GM19324 (cell line): ENCODE results near the gene DNAI4.
A peak's percentile ranks its signal among the peaks of the same experiment; 100 is the strongest.
"Not testable (repeated sequence)": the region's sequence is repeated elsewhere in the genome, so short reads cannot be mapped to it uniquely, and the experiment has no call there.

Experiments
- ATAC-seq: cut with Tn5 transposase; IDR thresholded peaks from one replicate; pipeline ENCODE4 v1.9.1; 2021; ENCODE audit warnings: mild to moderate bottlenecking, moderate library complexity; ENCODE audit not compliant: unreplicated experiment, low FRiP score

The DNAI4 gene

DNA sequence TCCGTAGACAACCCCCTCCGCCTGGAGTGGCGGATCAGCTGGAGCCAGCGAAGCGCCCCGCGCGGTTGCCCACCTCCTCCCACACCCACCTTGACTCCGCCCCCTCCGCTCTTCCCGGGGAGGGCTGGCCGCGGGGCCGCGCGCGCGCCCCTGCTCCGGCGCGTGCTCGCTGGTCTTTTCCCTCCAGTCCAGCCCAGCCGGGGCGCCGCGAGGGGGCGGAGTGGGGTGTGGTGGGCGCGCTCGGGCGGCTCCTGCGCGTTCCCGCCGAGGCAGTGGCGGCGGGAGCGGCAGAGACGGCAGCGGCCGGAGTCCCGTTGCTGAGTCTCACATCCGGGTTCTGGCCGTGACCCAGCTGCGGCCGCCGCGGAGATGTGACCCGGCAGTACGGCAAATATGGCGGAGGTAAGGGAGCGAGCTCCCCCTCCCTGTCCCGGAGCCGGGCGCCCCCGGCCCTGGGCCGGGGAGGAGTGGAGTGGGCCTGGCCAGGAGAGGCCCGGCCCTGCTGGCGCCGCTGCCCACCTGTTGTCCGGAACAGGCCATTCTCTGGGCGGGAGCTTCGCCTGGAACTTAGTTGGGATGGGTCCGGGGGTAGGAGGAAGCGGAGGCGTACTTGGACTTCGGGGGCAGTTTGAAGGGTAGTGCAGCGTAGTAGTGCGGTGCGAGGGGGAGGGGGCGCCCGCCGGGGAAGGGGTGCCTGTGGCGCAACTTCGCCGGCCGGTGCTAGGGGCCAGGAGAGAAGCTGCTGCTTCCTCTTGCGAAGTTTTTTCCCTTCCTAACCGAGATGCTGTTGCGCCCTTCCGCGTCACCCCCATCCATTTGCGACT is 5.6 kb upstream of the DNAI4 start:
- ATAC-seq: peak; percentile 85

GRCh38 chr1:66929691-66929998 is 5.0 kb upstream of the DNAI4 start:
- ATAC-seq: no peak

DNA sequence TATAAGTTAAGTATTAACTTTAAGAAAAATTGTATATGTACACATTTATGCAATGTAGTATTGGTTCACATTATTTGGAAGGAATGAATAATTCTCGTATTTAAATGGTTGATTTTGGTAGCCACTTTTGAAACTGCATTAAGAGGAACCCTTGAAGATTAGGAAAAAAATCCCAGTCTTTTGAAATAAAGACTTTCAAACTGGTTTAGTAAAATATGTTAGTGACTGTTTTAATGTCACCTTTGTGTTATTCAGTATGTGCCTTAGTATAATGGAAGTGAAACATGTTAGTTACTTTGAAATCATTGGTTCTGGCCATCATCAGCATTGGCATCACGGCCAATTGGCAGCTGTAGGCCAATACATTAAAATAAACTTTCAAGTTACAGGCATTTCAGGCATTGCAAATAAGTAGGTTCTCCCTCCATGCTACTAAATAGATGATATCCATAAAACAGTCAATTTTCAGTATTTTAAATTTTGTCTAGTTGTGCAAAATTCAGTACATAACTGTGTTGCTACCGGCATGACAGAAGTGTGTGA is 4.6 kb upstream of the DNAI4 start:
- no peak for ATAC-seq

GRCh38 chr1:66927528-66927927 is 2.9 kb upstream of the DNAI4 start:
- no peak for ATAC-seq

DNA sequence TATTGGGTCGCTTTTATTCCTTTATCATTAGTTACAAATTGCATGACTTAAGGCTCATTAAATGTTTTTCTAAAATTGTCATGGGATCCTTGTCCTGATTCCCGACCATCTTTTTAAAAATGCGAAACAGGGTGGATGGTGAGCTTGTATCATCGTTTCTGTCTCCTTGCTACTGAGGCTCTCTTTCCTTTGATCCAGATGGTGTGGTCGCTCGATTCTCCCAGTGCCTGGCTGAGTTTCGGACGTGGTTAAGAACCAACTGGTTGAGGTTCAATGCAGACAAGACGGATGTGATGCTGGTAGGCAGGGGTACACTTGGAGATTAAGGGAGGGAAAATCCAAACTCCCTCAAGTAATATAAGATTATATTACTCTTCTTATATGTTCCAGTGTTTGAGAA is 1.3 kb upstream of the DNAI4 start:
- no peak for ATAC-seq

DNA sequence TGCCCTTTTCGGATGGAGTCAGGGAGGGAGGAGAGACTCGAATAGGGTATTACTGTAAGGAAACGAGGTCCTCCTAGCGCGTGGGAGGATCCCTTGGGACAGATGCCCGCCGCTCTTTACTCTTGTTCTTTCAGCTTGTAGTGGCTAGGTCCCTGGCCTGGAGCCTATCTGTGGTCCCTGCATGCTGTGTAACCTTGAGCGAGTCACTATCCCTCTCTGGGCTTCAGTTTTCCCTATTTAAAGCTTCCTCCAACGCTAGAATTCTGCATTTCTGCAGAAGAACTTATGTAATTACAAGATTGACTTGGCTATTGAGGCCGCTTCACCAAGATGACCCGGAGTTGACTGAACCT is 878 bp upstream of the DNAI4 start:
- ATAC-seq: no peak

DNA sequence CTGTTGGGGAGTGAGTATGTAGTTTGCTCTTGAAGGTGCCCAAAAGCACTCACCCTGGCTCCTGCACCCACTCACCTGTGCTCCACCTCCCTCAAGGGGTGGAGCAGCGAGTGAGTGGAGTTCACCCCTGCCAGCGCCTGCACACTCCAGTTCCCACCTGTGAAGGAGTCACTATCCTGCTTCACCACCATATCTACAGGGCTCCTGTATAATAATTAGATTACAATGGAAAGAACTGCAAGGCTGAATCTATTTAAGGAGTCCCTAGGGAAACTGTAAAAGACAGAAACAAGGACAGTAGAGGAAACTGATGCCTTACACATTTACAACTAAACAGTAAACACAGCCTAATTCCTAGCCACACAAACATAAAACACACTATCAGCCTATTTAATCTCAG is 4.1 kb downstream of the DNAI4 start:
- no peak for ATAC-seq

DNA sequence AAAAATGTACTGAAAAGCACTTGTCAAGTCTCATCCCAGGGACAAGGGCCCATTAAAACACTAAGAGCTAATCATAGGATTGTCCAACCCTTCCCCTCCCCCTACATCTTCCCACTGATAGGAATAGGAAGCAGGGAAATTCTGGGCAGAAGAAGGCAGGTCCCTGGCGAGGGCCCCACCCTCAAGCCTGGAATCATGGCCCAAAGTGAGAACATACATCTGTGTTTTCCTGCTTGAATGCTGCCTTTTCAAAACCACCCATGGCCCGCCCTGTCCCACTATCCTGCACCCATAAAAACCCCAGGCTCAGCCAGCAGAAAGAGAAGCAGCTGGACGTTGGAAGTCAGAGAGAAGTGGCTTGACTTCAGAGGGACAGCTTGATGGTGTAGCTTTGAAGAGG is 4.8 kb downstream of the DNAI4 start:
- ATAC-seq: no peak

DNA sequence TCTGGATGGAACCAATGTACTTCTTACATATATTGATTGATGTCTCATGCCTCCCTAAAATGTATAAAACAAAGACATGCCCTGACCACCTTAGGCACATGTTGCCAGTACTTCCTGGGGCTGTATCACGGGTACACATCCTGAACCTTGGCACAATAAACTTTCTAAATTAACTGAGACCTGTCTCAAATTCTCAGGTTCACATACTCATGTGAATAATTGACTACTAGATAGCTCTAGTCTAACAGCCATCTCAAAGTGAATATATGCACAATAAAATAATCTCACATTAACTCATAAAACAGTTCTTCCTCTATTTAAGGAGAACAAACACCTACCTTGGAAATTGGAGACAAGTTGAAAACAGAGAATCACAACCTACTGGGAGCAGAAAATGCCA is 5.6 kb downstream of the DNAI4 start:
- no peak for ATAC-seq

DNA sequence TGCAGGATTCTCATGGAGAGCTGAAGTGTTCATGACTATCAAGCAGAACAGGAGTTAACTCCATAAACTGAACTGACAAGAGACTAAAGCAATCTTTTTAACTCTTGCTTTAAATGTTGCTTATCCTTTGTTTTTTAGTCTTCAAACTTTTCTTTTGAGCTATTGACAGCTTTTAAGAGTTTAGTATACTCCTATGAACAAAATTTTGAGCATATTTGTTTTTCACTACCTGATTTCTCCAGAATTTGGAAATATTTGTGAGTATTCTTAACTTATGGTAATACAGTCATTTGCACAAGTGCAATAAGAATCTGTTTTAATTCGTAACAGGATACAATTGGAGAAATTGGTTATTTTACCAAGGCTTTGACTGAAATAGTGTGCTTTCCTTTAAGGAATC is 7.2 kb downstream of the DNAI4 start:
- no peak for ATAC-seq

DNA sequence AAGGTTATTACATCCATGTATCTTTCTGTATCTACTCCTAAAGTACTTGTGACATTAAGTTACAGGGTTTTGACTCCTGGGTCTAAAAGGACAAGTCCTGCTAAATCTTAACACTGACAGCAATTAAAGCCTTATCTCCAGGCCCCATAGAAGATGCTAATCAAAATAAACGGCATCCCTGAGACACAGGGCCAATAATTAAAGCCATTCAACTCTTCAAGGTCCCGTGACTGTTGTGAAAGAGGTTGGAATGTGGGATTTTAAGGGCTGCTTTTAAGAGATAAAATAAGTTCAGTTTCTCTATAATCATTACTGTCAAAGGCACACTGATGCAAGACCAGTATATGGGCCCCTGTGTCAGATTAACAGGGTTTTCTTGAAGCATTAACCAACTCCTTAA is 8.3 kb downstream of the DNAI4 start:
- ATAC-seq: no peak

GRCh38 chr1:66915203-66915602 is 9.5 kb downstream of the DNAI4 start:
- ATAC-seq: not testable (repeated sequence)

- no peak for ATAC-seq
Observed at GRCh38 chr1:66893712-66894111, 30.9 kb downstream of the DNAI4 start.

DNA sequence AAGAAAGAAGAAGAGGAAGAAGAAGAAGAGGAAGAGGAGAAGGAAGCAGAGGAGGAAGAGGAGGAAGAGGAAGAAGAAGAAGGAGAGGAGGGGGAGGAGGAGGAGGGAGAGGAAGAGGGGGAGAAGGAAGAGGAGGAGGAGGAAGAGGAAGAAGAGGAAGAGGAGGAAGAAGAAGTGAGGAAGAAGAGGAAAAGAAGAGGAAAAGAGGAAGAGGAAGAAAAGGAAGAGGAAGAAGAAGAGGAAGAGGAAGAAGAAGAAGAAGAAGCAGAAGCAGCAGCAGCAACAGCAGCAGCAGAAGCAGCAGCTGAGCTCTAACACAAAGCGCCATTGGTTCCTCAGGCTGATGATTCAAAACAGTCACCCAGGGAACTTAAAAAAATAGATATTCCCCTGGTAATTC is 34.0 kb downstream of the DNAI4 start:
- ATAC-seq: no peak

- ATAC-seq: no peak
Observed at GRCh38 chr1:66889030-66889429, 35.6 kb downstream of the DNAI4 start.

- no peak for ATAC-seq
Observed at GRCh38 chr1:66876664-66877063, 48.0 kb downstream of the DNAI4 start.

- ATAC-seq: no peak
Observed at GRCh38 chr1:66873111-66873510, 51.5 kb downstream of the DNAI4 start.

DNA sequence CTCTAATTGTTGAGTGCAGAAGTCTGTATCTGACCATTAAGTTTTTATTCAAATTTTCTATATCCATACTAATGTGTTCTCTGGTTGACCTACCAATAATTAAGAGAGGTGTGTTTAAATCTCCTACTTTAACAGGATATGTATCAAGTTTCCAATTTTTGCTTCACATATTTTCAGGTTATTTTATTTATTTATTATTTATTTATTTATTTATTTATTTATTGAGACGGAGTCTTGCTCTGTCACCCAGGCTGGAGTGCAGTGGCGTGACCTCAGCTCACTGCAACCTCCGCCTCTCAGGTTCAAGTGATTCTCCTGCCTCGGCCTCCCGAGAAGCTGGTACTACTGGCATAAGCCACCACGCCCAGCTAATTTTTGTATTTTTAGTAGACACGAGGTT is 52.6 kb downstream of the DNAI4 start:
- not testable (repeated sequence) for ATAC-seq

DNA sequence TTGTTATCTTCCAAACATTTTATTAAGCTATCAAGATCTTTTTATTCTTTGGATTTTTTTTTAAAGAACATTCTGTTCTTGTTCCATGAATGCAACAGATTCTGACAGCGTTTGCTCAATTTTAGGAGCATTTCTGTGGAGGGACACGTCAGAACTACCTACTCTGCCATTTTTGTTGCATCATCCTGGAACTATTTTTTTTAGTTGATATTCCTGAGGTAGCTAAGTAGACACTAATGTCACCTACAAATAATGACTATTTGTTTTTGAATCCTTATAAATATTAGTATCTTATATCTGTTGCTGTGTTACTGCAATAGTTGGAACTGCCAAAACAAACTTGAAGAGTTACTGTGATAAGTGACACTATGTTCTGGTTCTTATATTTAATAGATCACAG is 57.2 kb downstream of the DNAI4 start:
- ATAC-seq: no peak

DNA sequence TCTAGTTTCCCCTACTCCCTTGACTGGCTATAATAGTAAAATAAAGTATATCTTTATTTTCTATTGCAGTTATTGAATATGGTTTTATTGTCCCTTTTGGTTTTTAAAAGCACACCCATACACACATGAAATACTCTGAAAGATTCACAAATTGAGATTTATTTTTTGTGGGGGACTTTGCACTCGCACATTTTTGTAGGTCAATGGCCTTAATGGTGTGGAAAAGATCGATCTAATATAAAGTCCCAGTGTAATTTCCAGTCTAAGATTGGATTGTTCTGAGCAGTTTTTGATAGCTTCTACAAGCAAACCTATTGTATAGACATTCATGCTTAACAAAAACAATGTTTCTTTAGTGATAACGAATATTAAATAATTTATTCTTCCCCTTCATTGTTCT is 64.1 kb downstream of the DNAI4 start:
- no peak for ATAC-seq

DNA sequence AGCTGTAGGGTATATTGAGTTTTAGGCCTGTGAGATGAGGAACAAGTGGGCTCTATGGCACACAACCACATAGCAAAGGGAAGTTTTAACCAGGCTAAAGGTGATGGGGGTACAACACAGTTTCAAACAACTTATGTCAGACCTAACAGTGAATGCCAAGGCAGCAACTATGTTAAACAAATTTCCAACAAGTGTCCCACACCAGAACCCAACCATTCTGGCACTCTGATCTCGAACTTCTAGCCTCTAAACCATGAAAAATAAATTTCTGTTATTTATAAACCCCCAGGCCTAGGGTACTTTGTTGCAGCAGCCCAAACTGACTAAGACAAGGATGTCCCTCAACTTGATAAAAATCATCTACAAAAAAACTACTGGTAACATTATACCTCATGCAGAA is 71.3 kb downstream of the DNAI4 start:
- no peak for ATAC-seq

- no peak for ATAC-seq
Observed at GRCh38 chr1:66852870-66853269, 71.8 kb downstream of the DNAI4 start.

DNA sequence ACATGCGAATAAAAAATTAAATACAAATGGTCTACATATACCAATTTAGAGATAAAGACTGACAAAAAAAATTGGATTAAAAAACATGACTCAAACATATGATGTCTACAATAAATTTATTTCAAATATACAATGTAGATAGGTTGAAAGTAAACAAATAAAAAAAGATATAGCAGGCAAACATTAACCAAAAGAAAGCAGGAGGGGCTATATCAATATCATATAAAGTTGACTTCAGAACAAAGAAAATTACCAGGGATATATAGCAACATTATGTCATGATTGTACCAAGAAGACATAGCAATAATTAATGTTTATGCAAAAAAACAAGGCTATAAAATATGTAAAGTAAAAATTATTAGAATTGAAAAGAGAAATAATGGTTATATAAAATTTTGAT is 73.7 kb downstream of the DNAI4 start:
- no peak for ATAC-seq
